Thoracic aorta endothelial cell (primary cell): Measurements from ENCODE around the gene GRAP2. TPM values are rescaled to one million over a fixed set of nuclear protein-coding genes. Genes with fewer than 3 reads are reported as not detected.

Experiments
- small RNA-seq: library from RNA; depleted of rRNA; stranded (forward); fragments of <200 nt; gene quantifications from one replicate; pipeline ENCODE3, GENCODE V24; 2012
- total RNA-seq: library from RNA; depleted of rRNA; stranded (reverse); fragments of >200 nt; gene quantifications from 2 replicates; pipeline ENCODE4 v1.2.3, GENCODE V29; 2012

The GRAP2 gene
- not detected in 2 replicates for total RNA-seq

GRCh38 chr22:39900306-39901227, at the start of gene GRAP2:
TSS of gene GRAP2 (plus strand) at chr22:39901084. CDS start at chr22:39947107, 46,023 bp downstream.

GRCh38 chr22:39893526-39893925, 7.4 kb upstream of the GRAP2 start, which contains the start of gene ENTHD1:
TSS of gene ENTHD1 (minus strand) at chr22:39893760. CDS start at chr22:39887748, 6,012 bp downstream.

GRCh38 chr22:39959640-39960447, 59.0 kb downstream of the GRAP2 start, which contains the start of gene TMA7B:
TSS of gene TMA7B (plus strand) at chr22:39960397. CDS start at chr22:39964375, 3,978 bp downstream.

GRCh38 chr22:39994566-39995392, 93.9 kb downstream of the GRAP2 start, which contains the start of gene FAM83F:
TSS of gene FAM83F (plus strand) at chr22:39994954. CDS start at chr22:39995043, 89 bp downstream.

Small RNA genes lying within 50 kb of the gene (small RNA-seq; reads per million reads assigned to genes)
- gene RN7SKP210: not detected

Other genes with a start within 250 kb of the GRAP2 start
- gene ENTHD1, start 7.3 kb upstream of the GRAP2 start, total RNA-seq: not detected in 2 replicates
- not detected in 2 replicates for gene TMA7B, start 59.3 kb downstream of the GRAP2 start, total RNA-seq
- not detected in 2 replicates for gene FAM83F, start 93.9 kb downstream of the GRAP2 start, total RNA-seq